Measurements from ENCODE around the gene ELAC2. TPM values are rescaled to one million over a fixed set of nuclear protein-coding genes. Genes with fewer than 3 reads are reported as not detected.

The ELAC2 gene
- total RNA-seq, 2 donors from 2014 or later = 66.9 to 104 TPM

DNA sequence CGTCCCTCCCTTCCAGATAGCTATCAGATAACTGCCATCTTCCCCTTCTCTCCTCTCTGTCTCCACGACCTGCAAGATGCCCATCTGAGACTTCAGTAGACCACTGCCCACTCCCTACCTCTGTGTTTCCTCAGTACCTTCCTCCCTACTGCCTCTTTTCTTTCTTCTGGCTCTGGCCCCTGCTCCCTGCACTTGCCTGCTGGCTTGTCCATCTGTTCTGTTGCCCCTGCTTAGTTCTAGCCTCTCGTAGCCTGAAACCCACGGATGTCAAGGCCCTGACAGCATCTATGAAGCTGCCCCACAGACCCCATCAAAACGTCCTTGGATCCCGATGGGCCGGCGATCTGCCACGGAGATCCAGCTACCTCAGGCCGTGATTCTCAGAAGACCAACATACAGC is 53.0 kb downstream of the ELAC2 start:
- no peak for DNase-seq (ENCODE audit: low spot score)
- H3K27ac ChIP-seq = no peak overlapping the region
- WGBS = 93% methylated on average over 10 of the region's 10 CpGs

DNA sequence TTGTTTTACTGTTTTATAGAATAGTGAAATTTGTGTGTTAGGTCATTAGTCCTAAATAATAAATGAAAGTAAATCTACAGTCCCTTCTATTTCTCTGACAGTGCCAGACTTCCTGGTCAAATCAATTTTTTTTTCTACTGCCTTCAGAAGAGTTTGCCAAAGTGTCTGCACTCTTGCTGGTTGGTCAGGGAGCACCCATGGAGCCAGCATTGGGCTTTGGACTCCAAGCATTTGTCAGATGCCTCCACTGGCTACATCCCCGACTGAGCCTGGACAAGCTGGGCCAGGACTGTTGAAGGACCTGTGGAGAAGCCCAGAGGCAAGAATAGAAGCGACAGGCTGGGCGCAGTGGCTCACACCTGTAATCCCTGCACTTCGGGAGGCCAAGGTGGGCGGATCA is 53.7 kb downstream of the ELAC2 start:
- no peak for DNase-seq (ENCODE audit: low spot score)
- no peak for TF ChIP-seq POLR2A (IDR thresholded peaks at IDR 0.05)
- TF ChIP-seq POLR2AphosphoS5 (IDR thresholded peaks at IDR 0.05) = no peak
- TF ChIP-seq CTCF (IDR thresholded peaks at IDR 0.05) = no peak
- Histone ChIP-seq H3K27ac (no peak overlapping the region), H3K9me3 (no peaks in the 10 kb centered on the region), H3K4me1 (replicated peaks) (no peaks in the 10 kb centered on the region), H3K27me3 (replicated peaks; ENCODE audit: insufficient read depth) (no peaks in the 10 kb centered on the region), H3K36me3 (no peaks in the 10 kb centered on the region), H3K4me3 (no peak overlapping the region)
- intact Hi-C loops (cut with DNase I) = loop anchor here (10.0 kb wide), 1 partner anchor 69 kb away; no protein-coding TSS in a partner anchor
- WGBS = 90% methylated on average over 5 of the region's 5 CpGs

More for the DNA sequence above, 53.0 kb downstream of the ELAC2 start:
- no peaks in the 10 kb centered on the region for H3K4me1 ChIP-seq (replicated peaks)
- H3K4me3 ChIP-seq = no peak overlapping the region
- TF ChIP-seq POLR2AphosphoS5 (IDR thresholded peaks at IDR 0.05) = no peak
- no peak for TF ChIP-seq CTCF (IDR thresholded peaks at IDR 0.05)
- TF ChIP-seq POLR2A (IDR thresholded peaks at IDR 0.05) = no peak
- intact Hi-C loops (cut with DNase I) = loop anchor here (10.0 kb wide), 1 partner anchor 70 kb away; no protein-coding TSS in a partner anchor
- H3K27me3 ChIP-seq (replicated peaks; ENCODE audit: insufficient read depth) = no peaks in the 10 kb centered on the region
- no peaks in the 10 kb centered on the region for H3K9me3 ChIP-seq
- no peaks in the 10 kb centered on the region for H3K36me3 ChIP-seq

- H3K4me1 ChIP-seq (replicated peaks) = no peaks in the 10 kb centered on the region
- intact Hi-C loops (cut with DNase I) = loop anchor here (10.0 kb wide), 1 partner anchor 69 kb away; no protein-coding TSS in a partner anchor
- no peaks in the 10 kb centered on the region for H3K36me3 ChIP-seq
- no peak for TF ChIP-seq POLR2AphosphoS5 (IDR thresholded peaks at IDR 0.05)
- TF ChIP-seq POLR2A (IDR thresholded peaks at IDR 0.05) = no peak
- TF ChIP-seq CTCF (IDR thresholded peaks at IDR 0.05) = no peak
- no peaks in the 10 kb centered on the region for H3K9me3 ChIP-seq
- no peaks in the 10 kb centered on the region for H3K27me3 ChIP-seq (replicated peaks; ENCODE audit: insufficient read depth)
- WGBS = 82% methylated on average over 7 of the region's 7 CpGs
- no peak overlapping the region for H3K4me3 ChIP-seq
- no peak overlapping the region for H3K27ac ChIP-seq
- DNase-seq (ENCODE audit: low spot score) = no peak
Observed at GRCh38 chr17:12963505-12963904, 54.3 kb downstream of the ELAC2 start.

DNA sequence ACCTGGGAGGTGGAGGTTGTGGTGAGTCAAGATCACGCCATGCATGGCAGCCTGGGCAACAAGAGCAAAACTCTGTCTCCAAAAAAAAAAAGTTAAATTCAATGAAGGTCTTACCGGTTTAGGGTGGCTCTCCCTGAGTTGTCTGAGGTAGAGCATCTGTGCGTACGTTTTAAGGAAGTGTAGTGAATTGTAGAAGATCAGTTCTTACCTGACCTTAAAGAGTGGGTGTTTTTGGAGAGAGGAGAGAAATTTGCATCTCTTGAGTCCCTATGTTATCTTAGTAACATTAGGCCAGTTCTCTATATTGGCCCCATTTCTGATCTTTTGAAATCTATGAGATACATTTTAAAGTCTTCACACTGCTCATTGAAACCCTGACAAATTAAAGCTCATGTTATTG is 56.2 kb downstream of the ELAC2 start:
- H3K4me1 ChIP-seq (replicated peaks) = no peaks in the 10 kb centered on the region
- no peaks in the 10 kb centered on the region for H3K9me3 ChIP-seq
- H3K36me3 ChIP-seq = no peaks in the 10 kb centered on the region
- H3K27me3 ChIP-seq (replicated peaks; ENCODE audit: insufficient read depth) = no peaks in the 10 kb centered on the region
- no peak overlapping the region for H3K27ac ChIP-seq
- TF ChIP-seq POLR2A (IDR thresholded peaks at IDR 0.05) (no peak), POLR2AphosphoS5 (IDR thresholded peaks at IDR 0.05) (no peak), CTCF (IDR thresholded peaks at IDR 0.05) (no peak)
- intact Hi-C loops (cut with DNase I) = loop anchor here (10.0 kb wide), 1 partner anchor 67 kb away; no protein-coding TSS in a partner anchor
- H3K4me3 ChIP-seq = no peak overlapping the region
- 97% methylated on average over 4 of the region's 4 CpGs for WGBS
- no peak for DNase-seq (ENCODE audit: low spot score)

GRCh38 chr17:12959441-12959840 is 58.4 kb downstream of the ELAC2 start:
- no peaks in the 10 kb centered on the region for H3K36me3 ChIP-seq
- no peaks in the 10 kb centered on the region for H3K27me3 ChIP-seq (replicated peaks; ENCODE audit: insufficient read depth)
- H3K27ac ChIP-seq = no peak overlapping the region
- DNase-seq (ENCODE audit: low spot score) = no peak
- no peaks in the 10 kb centered on the region for H3K4me1 ChIP-seq (replicated peaks)
- no peaks in the 10 kb centered on the region for H3K9me3 ChIP-seq
- no peak overlapping the region for H3K4me3 ChIP-seq
- WGBS = 92% methylated on average over 8 of the region's 8 CpGs
- intact Hi-C loops (cut with DNase I) = no loop called here
- TF ChIP-seq CTCF (IDR thresholded peaks at IDR 0.05) (no peak), POLR2AphosphoS5 (IDR thresholded peaks at IDR 0.05) (no peak), POLR2A (IDR thresholded peaks at IDR 0.05) (no peak)
